Stomach smooth muscle (tissue), 2 donors: ENCODE data around the gene RFXANK.

Source experiments
- H3K27ac ChIP-seq: one replicate; pipeline ENCODE4 v1.7.0; 2013; ENCODE audit warnings: mild to moderate bottlenecking, low read length, inconsistent platforms
- H3K27me3 ChIP-seq, 2 donors: one replicate each; pipeline ENCODE4 v1.7.0; 2013; ENCODE audit warnings: low read length in 2 of 2; ENCODE audit not compliant: insufficient read depth in 2 of 2, control insufficient read depth in 1 of 2
- H3K36me3 ChIP-seq, 2 donors: one replicate each; pipeline ENCODE4 v1.7.0; 2013; ENCODE audit warnings: low read length in 2 of 2; ENCODE audit not compliant: control insufficient read depth in 2 of 2, insufficient read depth in 2 of 2
- H3K4me1 ChIP-seq: one replicate; pipeline ENCODE4 v1.7.0; 2013; ENCODE audit warnings: low read length; ENCODE audit not compliant: control insufficient read depth, insufficient read depth
- H3K4me3 ChIP-seq, 2 donors: one replicate each; pipeline ENCODE4 v1.7.0; 2013; ENCODE audit warnings: low read length in 2 of 2
- H3K9ac ChIP-seq, 2 donors: one replicate each; pipeline ENCODE4 v1.7.0; 2013; ENCODE audit warnings: low read length in 2 of 2, mild to moderate bottlenecking in 1 of 2
- H3K9me3 ChIP-seq, 2 donors: one replicate each; pipeline ENCODE4 v1.7.0; 2013; ENCODE audit warnings: low read length in 2 of 2; ENCODE audit not compliant: control insufficient read depth in 2 of 2
- donor health status: healthy.
- donor health status: Pancreatic carcinoma.

The RFXANK gene

GRCh38 chr19:19154768-19155494 lies 37.1 kb upstream of the RFXANK start:
- H3K4me3 ChIP-seq: no peak overlapping the region
- H3K27me3 ChIP-seq: no peaks in the 10 kb centered on the region
- no peak overlapping the region for H3K9ac ChIP-seq
- H3K36me3 ChIP-seq: peaks cover 0 to 2% of the 10 kb centered on the region in 2 donors
- H3K27ac ChIP-seq: no peak overlapping the region
- H3K4me1 ChIP-seq: no peaks in the 10 kb centered on the region
- no peaks in the 10 kb centered on the region for H3K9me3 ChIP-seq

GRCh38 chr19:19155495-19156219 lies 36.4 kb upstream of the RFXANK start:
- no peaks in the 10 kb centered on the region for H3K4me1 ChIP-seq

DNA sequence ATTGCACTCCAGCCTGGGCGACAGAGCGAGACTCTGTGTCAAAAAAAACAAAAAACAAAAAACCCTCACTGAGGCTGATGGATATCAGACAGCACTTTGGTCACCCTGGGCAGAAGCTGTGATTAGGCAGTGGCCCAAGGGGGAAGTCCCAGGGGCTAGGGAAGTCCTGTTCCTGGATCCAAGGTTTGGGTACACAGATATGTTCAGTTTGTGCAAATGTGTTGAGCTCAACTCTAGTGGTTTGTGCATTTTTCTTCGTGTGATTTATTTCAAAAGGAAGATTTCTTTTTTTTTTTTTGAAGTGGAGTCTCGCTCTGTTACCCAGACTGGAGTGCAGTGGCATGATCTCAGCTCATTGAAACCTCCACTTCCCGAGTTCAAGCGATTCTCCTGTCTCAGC lies 34.2 kb upstream of the RFXANK start:
- Histone ChIP-seq H3K9ac (no peak overlapping the region), H3K4me1 (no peaks in the 10 kb centered on the region), H3K27me3 (no peaks in the 10 kb centered on the region), H3K9me3 (no peaks in the 10 kb centered on the region), H3K27ac (no peak overlapping the region), H3K4me3 (no peak overlapping the region), H3K36me3 (no peaks in the 10 kb centered on the region)

More at GRCh38 chr19:19155495-19156219, 36.4 kb upstream of the RFXANK start:
- H3K9ac ChIP-seq: no peak overlapping the region
- H3K27ac ChIP-seq: no peak overlapping the region
- H3K9me3 ChIP-seq: no peaks in the 10 kb centered on the region
- no peaks in the 10 kb centered on the region for H3K36me3 ChIP-seq
- no peaks in the 10 kb centered on the region for H3K27me3 ChIP-seq
- H3K4me3 ChIP-seq: no peak overlapping the region

DNA sequence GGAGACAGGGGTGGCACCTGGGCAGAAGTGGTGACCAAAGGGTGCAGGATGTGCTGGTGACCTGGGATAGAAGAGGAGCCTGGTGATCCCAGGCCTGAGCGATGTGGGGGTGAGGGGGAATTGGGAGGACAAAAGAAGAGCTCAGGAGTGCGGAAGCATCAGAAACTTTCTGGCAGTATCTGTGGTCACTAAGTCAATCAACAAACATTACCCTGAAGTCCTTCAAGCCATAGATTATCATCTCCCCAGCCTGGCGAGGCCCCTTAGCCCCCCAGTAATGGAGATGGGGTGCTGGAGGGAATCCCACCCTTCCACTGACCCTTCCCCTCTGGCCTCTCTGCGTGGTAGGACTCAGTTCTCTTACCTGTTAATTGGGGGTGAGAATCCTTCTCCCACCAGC lies 32.5 kb upstream of the RFXANK start:
- no peaks in the 10 kb centered on the region for H3K9me3 ChIP-seq
- H3K27me3 ChIP-seq: no peaks in the 10 kb centered on the region
- no peaks in the 10 kb centered on the region for H3K36me3 ChIP-seq
- H3K9ac ChIP-seq: no peak overlapping the region
- H3K4me1 ChIP-seq: no peaks in the 10 kb centered on the region
- no peak overlapping the region for H3K27ac ChIP-seq
- no peak overlapping the region for H3K4me3 ChIP-seq

DNA sequence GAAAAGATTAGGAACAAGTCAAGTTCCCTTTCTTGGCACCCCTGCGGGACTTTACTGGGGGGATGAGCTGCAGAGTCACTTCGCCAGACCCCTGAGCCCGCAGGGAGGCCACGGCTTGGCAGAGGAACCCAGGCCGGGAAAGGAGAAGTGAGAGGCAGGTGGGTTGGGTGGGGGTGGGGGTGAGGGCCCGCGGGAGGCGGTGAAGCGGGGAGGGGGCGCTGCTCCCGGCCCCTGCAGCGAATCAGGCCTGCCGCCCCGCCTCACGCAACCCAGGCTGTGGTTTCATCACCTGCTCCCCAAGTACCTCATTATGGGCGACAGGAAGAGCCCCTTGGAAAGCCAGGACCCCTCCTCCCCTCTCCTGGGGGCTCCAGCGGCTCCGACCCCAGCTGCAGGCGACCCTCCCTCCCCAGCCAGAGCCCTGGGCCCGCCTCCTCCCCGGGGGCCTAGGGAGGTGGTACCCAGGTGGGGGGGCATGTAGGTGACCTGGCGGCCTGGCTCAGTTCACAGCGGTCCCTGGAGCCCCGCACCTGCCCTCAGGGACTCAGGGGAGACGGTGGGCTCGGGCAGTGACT lies 31.5 kb upstream of the RFXANK start:
- Histone ChIP-seq H3K27ac (no peak overlapping the region), H3K4me3 (no peak overlapping the region), H3K27me3 (no peaks in the 10 kb centered on the region), H3K36me3 (peaks cover 0 to 1% of the 10 kb centered on the region in 2 donors), H3K4me1 (no peaks in the 10 kb centered on the region), H3K9me3 (no peaks in the 10 kb centered on the region), H3K9ac (no peak overlapping the region)

DNA sequence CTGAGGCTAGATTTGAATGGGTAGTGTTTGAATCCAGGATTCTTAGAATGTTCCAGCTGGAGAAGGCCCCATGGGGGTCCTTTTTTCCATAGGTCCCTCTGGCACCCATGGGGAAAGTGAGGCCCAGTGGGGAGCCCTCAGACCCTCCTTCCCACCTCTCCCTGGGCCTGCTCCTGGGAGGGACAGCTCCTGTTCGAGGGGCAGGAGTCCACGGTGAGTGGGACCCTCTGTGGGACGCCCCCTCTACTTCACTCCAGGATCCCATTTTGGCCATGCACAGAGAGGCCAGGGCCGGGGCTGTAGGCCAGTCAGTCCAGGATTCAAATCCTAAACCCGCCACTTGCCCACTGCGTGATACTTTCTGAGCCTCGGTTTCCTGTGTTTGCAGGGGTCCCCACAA lies 29.6 kb upstream of the RFXANK start:
- Histone ChIP-seq H3K9me3 (no peaks in the 10 kb centered on the region), H3K36me3 (peaks cover 0 to 3% of the 10 kb centered on the region in 2 donors), H3K27me3 (no peaks in the 10 kb centered on the region), H3K4me3 (no peak overlapping the region), H3K4me1 (no peaks in the 10 kb centered on the region), H3K9ac (no peak overlapping the region), H3K27ac (no peak overlapping the region)

GRCh38 chr19:19165396-19165795 lies 26.7 kb upstream of the RFXANK start:
- Histone ChIP-seq H3K4me1 (peaks cover 8% of the 10 kb centered on the region), H3K27ac (no peak overlapping the region), H3K36me3 (peaks cover 0 to 3% of the 10 kb centered on the region in 2 donors), H3K9ac (no peak overlapping the region), H3K27me3 (peaks cover 5 to 6% of the 10 kb centered on the region in 2 donors), H3K4me3 (no peak overlapping the region), H3K9me3 (no peaks in the 10 kb centered on the region)

DNA sequence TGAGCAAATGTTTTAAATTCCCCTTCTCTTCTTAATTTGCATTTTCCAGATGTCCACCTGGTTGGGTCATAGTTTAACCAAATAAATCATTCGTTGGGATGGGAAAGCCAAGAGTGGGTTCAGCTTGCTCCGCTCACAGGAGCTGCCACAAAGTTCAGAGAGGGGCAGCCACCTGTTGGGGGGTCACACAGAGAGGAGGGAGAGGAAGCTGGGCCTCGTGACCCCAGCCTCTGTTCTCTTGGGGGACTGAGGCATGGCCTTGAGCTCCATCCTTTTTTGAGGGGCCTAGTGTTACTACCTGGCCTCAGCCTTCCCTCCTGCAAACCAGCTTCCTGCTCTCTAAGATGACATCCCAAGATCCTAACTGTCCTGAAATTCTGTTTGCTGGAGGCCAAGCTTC lies 24.4 kb upstream of the RFXANK start:
- peaks cover 8 to 10% of the 10 kb centered on the region in 2 donors for H3K27me3 ChIP-seq
- H3K27ac ChIP-seq: no peak overlapping the region
- H3K36me3 ChIP-seq: peaks cover 0 to 3% of the 10 kb centered on the region in 2 donors
- no peaks in the 10 kb centered on the region for H3K9me3 ChIP-seq
- no peak overlapping the region for H3K4me3 ChIP-seq
- H3K9ac ChIP-seq: no peak overlapping the region
- peaks cover 11% of the 10 kb centered on the region for H3K4me1 ChIP-seq

- Histone ChIP-seq H3K9ac (no peak overlapping the region), H3K4me3 (peak overlapping the region in 1 of 2 donors; percentile 57), H3K27ac (no peak overlapping the region), H3K4me1 (peaks cover 11% of the 10 kb centered on the region), H3K36me3 (peaks cover 0 to 3% of the 10 kb centered on the region in 2 donors), H3K27me3 (peaks cover 8 to 10% of the 10 kb centered on the region in 2 donors), H3K9me3 (no peaks in the 10 kb centered on the region)
These were observed 22.6 kb upstream of the RFXANK start for GRCh38 chr19:19169236-19170052.

GRCh38 chr19:19170053-19170872 lies 21.8 kb upstream of the RFXANK start, which contains the start of gene MEF2B:
MEF2B (minus strand) TSS chr19:19170263; CDS start chr19:19150735, 19,528 bp downstream.
- Histone ChIP-seq H3K27ac (no peak within 1 kb of the TSS), H3K9ac (no peak within 1 kb of the TSS), H3K4me3 (peak within 1 kb of the TSS in 1 of 2 donors; percentile 57), H3K9me3 (no peaks in the 10 kb centered on the region), H3K27me3 (peaks cover 8 to 10% of the 10 kb centered on the region in 2 donors), H3K4me1 (peaks cover 14% of the 10 kb centered on the region), H3K36me3 (peaks cover 0 to 3% of the 10 kb centered on the region in 2 donors)
